OCI-LY7 (cell line): ENCODE measurements around the gene VAT1L.

ENCODE experiments used
- CTCF ChIP-seq: fragments of 200-600 bp; sonication (generic); conservative IDR thresholded peaks from 2 replicates; pipeline ENCODE4 v1.5.1; 2014; ENCODE audit warnings: mild to moderate bottlenecking, antibody characterized with exemption, low read length, moderate library complexity, mixed read lengths
- EZH2phosphoT487 ChIP-seq: fragments of 200-600 bp; sonication (generic); IDR thresholded peaks from 2 replicates; pipeline ENCODE4 v1.6.1; 2018; ENCODE audit warnings: low read depth, borderline replicate concordance, mild to moderate bottlenecking, mixed run types, antibody characterized with exemption, low read length, moderate library complexity, mixed read lengths

- TF ChIP-seq CTCF (no peak), EZH2phosphoT487 (no peak)
Observed at GRCh38 chr16:77748421-77749005, 39.9 kb upstream of the VAT1L start.
